ENCODE measurements around the gene PYY. TPM values are rescaled to one million over a fixed set of nuclear protein-coding genes. Genes with fewer than 3 reads are reported as not detected.
"Not testable (repeated sequence)": the region's sequence is repeated elsewhere in the genome, so short reads cannot be mapped to it uniquely, and the experiment has no call there.

Gene PYY
- total RNA-seq, 1 donor from 2014 or later: not detected

GRCh38 chr17:43928609-43929008 is 25.1 kb downstream of the PYY start:
- DNase-seq (ENCODE audit: extremely low spot score, unreplicated experiment): no peak
- Mint-ChIP-seq H3K4me3 (ENCODE audit: unreplicated experiment) (no peak overlapping the region), H3K27ac (ENCODE audit: unreplicated experiment) (no peak overlapping the region), H3K27me3 (ENCODE audit: unreplicated experiment) (peaks cover 39% of the 10 kb centered on the region), H3K9me3 (ENCODE audit: unreplicated experiment) (no peaks in the 10 kb centered on the region), H3K4me1 (ENCODE audit: unreplicated experiment) (no peaks in the 10 kb centered on the region), H3K36me3 (ENCODE audit: unreplicated experiment) (no peaks in the 10 kb centered on the region)
- TF ChIP-seq CTCF (IDR thresholded peaks at IDR 0.05): no peak

GRCh38 chr17:43927929-43928328 is 25.8 kb downstream of the PYY start:
- H3K27ac Mint-ChIP-seq (ENCODE audit: unreplicated experiment); H3K4me3 Mint-ChIP-seq (ENCODE audit: unreplicated experiment): not testable (repeated sequence)

GRCh38 chr17:43927060-43927864 is 26.5 kb downstream of the PYY start:
- no peak for DNase-seq (ENCODE audit: extremely low spot score, unreplicated experiment)
- H3K27me3 Mint-ChIP-seq (ENCODE audit: unreplicated experiment): peaks cover 51% of the 10 kb centered on the region
- no peaks in the 10 kb centered on the region for H3K36me3 Mint-ChIP-seq (ENCODE audit: unreplicated experiment)
- no peak overlapping the region for H3K4me3 Mint-ChIP-seq (ENCODE audit: unreplicated experiment)
- no peak for TF ChIP-seq CTCF (IDR thresholded peaks at IDR 0.05)
- H3K9me3 Mint-ChIP-seq (ENCODE audit: unreplicated experiment): no peaks in the 10 kb centered on the region
- H3K4me1 Mint-ChIP-seq (ENCODE audit: unreplicated experiment): no peaks in the 10 kb centered on the region
- no peak overlapping the region for H3K27ac Mint-ChIP-seq (ENCODE audit: unreplicated experiment)

More at GRCh38 chr17:43927929-43928328, 25.8 kb downstream of the PYY start:
- peaks cover 46% of the 10 kb centered on the region for H3K27me3 Mint-ChIP-seq (ENCODE audit: unreplicated experiment)
- H3K9me3 Mint-ChIP-seq (ENCODE audit: unreplicated experiment); H3K36me3 Mint-ChIP-seq (ENCODE audit: unreplicated experiment); DNase-seq (ENCODE audit: extremely low spot score, unreplicated experiment); H3K4me1 Mint-ChIP-seq (ENCODE audit: unreplicated experiment): not testable (repeated sequence)

GRCh38 chr17:43924558-43924957 is 29.2 kb downstream of the PYY start:
- Mint-ChIP-seq H3K4me1 (ENCODE audit: unreplicated experiment) (no peaks in the 10 kb centered on the region), H3K27ac (ENCODE audit: unreplicated experiment) (no peak overlapping the region), H3K4me3 (ENCODE audit: unreplicated experiment) (no peak overlapping the region), H3K27me3 (ENCODE audit: unreplicated experiment) (peaks cover 51% of the 10 kb centered on the region), H3K9me3 (ENCODE audit: unreplicated experiment) (no peaks in the 10 kb centered on the region), H3K36me3 (ENCODE audit: unreplicated experiment) (no peaks in the 10 kb centered on the region)
- no peak for DNase-seq (ENCODE audit: extremely low spot score, unreplicated experiment)
- no peak for TF ChIP-seq CTCF (IDR thresholded peaks at IDR 0.05)

- TF ChIP-seq CTCF (IDR thresholded peaks at IDR 0.05): no peak
- Mint-ChIP-seq H3K9me3 (ENCODE audit: unreplicated experiment) (no peaks in the 10 kb centered on the region), H3K27ac (ENCODE audit: unreplicated experiment) (no peak overlapping the region), H3K4me1 (ENCODE audit: unreplicated experiment) (no peaks in the 10 kb centered on the region), H3K36me3 (ENCODE audit: unreplicated experiment) (no peaks in the 10 kb centered on the region), H3K27me3 (ENCODE audit: unreplicated experiment) (peaks cover 36% of the 10 kb centered on the region), H3K4me3 (ENCODE audit: unreplicated experiment) (no peak overlapping the region)
- DNase-seq (ENCODE audit: extremely low spot score, unreplicated experiment): no peak
Observed at GRCh38 chr17:43920500-43921095, 33.1 kb downstream of the PYY start.

Measured in osteocyte (in vitro differentiated cells).